DND-41 (cell line): ENCODE measurements around the gene C17orf75.

Experiments
- EZH2 ChIP-seq: IDR thresholded peaks from 3 replicates; pipeline ENCODE4 v1.6.1; 2012; ENCODE audit warnings: borderline replicate concordance, low read depth, mild to moderate bottlenecking, moderate library complexity, low read length, inconsistent platforms; ENCODE audit not compliant: severe bottlenecking
- TF ChIP-seq, protein P1 (sequence below): IDR thresholded peaks from 2 replicates; pipeline ENCODE4 v1.5.1; 2012; ENCODE audit warnings: borderline replicate concordance, low read length, moderate library complexity, mild to moderate bottlenecking; ENCODE audit not compliant: poor library complexity, severe bottlenecking; ENCODE audit errors: extremely low read depth

DNA sequence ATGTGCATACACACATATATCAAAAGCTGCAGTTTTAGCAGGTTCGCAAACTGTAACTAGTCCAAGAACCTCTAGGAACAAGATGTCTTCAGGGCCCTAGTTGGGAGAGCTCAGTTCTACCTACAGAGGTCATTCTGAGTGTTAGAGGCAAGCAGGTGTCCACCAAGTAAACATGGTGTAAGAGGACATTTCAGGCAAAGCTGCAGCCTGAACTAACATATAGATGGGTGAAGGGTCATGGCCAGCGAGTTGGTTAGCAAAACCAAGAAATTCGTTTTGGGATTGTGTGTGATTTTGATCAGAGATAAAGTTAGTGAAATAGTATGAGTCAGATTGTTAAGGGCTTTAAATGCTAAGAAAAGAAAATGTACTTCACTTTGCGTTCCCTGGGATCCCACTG is 24.6 kb downstream of the C17orf75 start:
- no peak for TF ChIP-seq EZH2
- TF ChIP-seq, protein P1, sequence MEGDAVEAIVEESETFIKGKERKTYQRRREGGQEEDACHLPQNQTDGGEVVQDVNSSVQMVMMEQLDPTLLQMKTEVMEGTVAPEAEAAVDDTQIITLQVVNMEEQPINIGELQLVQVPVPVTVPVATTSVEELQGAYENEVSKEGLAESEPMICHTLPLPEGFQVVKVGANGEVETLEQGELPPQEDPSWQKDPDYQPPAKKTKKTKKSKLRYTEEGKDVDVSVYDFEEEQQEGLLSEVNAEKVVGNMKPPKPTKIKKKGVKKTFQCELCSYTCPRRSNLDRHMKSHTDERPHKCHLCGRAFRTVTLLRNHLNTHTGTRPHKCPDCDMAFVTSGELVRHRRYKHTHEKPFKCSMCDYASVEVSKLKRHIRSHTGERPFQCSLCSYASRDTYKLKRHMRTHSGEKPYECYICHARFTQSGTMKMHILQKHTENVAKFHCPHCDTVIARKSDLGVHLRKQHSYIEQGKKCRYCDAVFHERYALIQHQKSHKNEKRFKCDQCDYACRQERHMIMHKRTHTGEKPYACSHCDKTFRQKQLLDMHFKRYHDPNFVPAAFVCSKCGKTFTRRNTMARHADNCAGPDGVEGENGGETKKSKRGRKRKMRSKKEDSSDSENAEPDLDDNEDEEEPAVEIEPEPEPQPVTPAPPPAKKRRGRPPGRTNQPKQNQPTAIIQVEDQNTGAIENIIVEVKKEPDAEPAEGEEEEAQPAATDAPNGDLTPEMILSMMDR = no peak
